Testis (tissue), 3 donors: ENCODE results near the gene BABAM2. TPM values are rescaled to one million over a fixed set of nuclear protein-coding genes. Genes with fewer than 3 reads are reported as not detected.

Experiments used
- DNase-seq: peaks from one replicate; pipeline ENCODE4 v3.0.0-alpha.2; 2019
- H3K27ac ChIP-seq, 2 donors: fragments of 200-600 bp; sonication (generic); one replicate each; pipeline ENCODE4 v1.5.1; 2019
- H3K27me3 ChIP-seq: fragments of 200-600 bp; sonication (generic); one replicate; pipeline ENCODE4 v1.5.1; 2019
- H3K36me3 ChIP-seq: fragments of 200-600 bp; sonication (generic); one replicate; pipeline ENCODE4 v1.5.1; 2017; ENCODE audit warnings: low read depth; ENCODE audit errors: missing control alignments
- H3K4me1 ChIP-seq: fragments of 200-600 bp; sonication (generic); one replicate; pipeline ENCODE4 v1.5.1; 2019
- H3K4me3 ChIP-seq, 2 donors: fragments of 200-600 bp; sonication (generic); one replicate each; pipeline ENCODE4 v1.5.1; 2017 to 2019
- H3K9me3 ChIP-seq: fragments of 200-600 bp; sonication (generic); one replicate; pipeline ENCODE4 v1.5.1; 2017
- CTCF ChIP-seq, 3 experiments: fragments of 450-650 bp in 2 of 3; fragments of 200-600 bp in 1 of 3; sonication (generic) in 1 of 3; IDR thresholded peaks; one replicate each; pipeline ENCODE4 v1.5.1; 2016 to 2019; ENCODE audit warnings: antibody characterized with exemption in 3 of 3, mild to moderate bottlenecking in 2 of 3, moderate library complexity in 1 of 3
- POLR2A ChIP-seq: fragments of 450-650 bp; IDR thresholded peaks from one replicate; pipeline ENCODE4 v1.6.1; 2017; ENCODE audit warnings: antibody characterized with exemption, mild to moderate bottlenecking, moderate library complexity
- WGBS, 2 donors: methylation state at CpG; one replicate each; pipeline ENCODE4 v1.1.5; 2018; 5-methylcytosine and 5-hydroxymethylcytosine counted together
- intact Hi-C: fragments of 100-400 bp; cut with DNase I; formaldehyde crosslinking; loops from one replicate; pipeline ENCODE4 v1.15.1; 2023; ENCODE audit warnings: low total_unique reads
- polyA plus RNA-seq: library from polyadenylated mRNA; stranded (reverse); fragments of 350-450 nt; fragmentation: Illumina TruSeq; extraction: RNeasy Lipid Tissue Mini Kit (QIAGEN cat#74804); gene quantifications from one replicate; pipeline ENCODE4 v1.2.3, GENCODE V29; 2014; ENCODE audit warnings: low read depth, low replicate concordance; ENCODE audit not compliant: insufficient read depth
- total RNA-seq, 2 donors: library from RNA; depleted of rRNA; stranded (reverse); fragments of >200 nt; gene quantifications; one replicate each; pipeline ENCODE4 v1.2.3, GENCODE V29; 2016

The BABAM2 gene
- total and polyA plus RNA-seq, 3 donors from 2014 or later, result 49.2 to 70.6 (median 59.1) TPM

GRCh38 chr2:28320371-28320770 lies 429.8 kb downstream of the BABAM2 start:
- H3K36me3 ChIP-seq, result no peaks in the 10 kb centered on the region
- peaks cover 24% of the 10 kb centered on the region for H3K4me1 ChIP-seq
- no peaks in the 10 kb centered on the region for H3K27me3 ChIP-seq
- WGBS, 2 donors, result 84 to 100% methylated on average over 5 to 7 of the region's 7 CpGs
- DNase-seq, result no peak
- intact Hi-C loops, result no loop called here
- no peak overlapping the region for H3K4me3 ChIP-seq
- no peak overlapping the region for H3K27ac ChIP-seq
- no peak for TF ChIP-seq POLR2A
- no peak for TF ChIP-seq CTCF (IDR thresholded peaks at IDR 0.05)
- H3K9me3 ChIP-seq, result no peaks in the 10 kb centered on the region

GRCh38 chr2:28321426-28321825 lies 430.9 kb downstream of the BABAM2 start:
- WGBS, 2 donors, result 72 to 74% methylated on average over 4 of the region's 4 CpGs
- intact Hi-C loops, result no loop called here
- DNase-seq, result no peak
- TF ChIP-seq CTCF (IDR thresholded peaks at IDR 0.05), result no peak
- no peak for TF ChIP-seq POLR2A
- Histone ChIP-seq H3K9me3 (no peaks in the 10 kb centered on the region), H3K4me1 (peaks cover 24% of the 10 kb centered on the region), H3K27me3 (no peaks in the 10 kb centered on the region), H3K4me3 (no peak overlapping the region), H3K27ac (no peak overlapping the region), H3K36me3 (no peaks in the 10 kb centered on the region)

- no peak for DNase-seq
- Histone ChIP-seq H3K36me3 (no peaks in the 10 kb centered on the region), H3K4me1 (peaks cover 21% of the 10 kb centered on the region), H3K27me3 (no peaks in the 10 kb centered on the region), H3K9me3 (no peaks in the 10 kb centered on the region), H3K27ac (no peak overlapping the region), H3K4me3 (no peak overlapping the region)
- 85 to 87% methylated on average over 3 to 5 of the region's 5 CpGs for WGBS, 2 donors
- no peak for TF ChIP-seq CTCF (IDR thresholded peaks at IDR 0.05)
- no peak for TF ChIP-seq POLR2A
- intact Hi-C loops, result no loop called here
Measured at GRCh38 chr2:28322051-28322450, 431.5 kb downstream of the BABAM2 start.

GRCh38 chr2:28322456-28322855 lies 431.9 kb downstream of the BABAM2 start:
- intact Hi-C loops, result no loop called here
- 92 to 97% methylated on average over 8 of the region's 8 CpGs for WGBS, 2 donors
- no peak for TF ChIP-seq CTCF (IDR thresholded peaks at IDR 0.05)
- no peak for TF ChIP-seq POLR2A
- Histone ChIP-seq H3K27me3 (no peaks in the 10 kb centered on the region), H3K27ac (no peak overlapping the region), H3K4me3 (no peak overlapping the region), H3K36me3 (no peaks in the 10 kb centered on the region), H3K9me3 (no peaks in the 10 kb centered on the region), H3K4me1 (peaks cover 21% of the 10 kb centered on the region)
- DNase-seq, result no peak

GRCh38 chr2:28322981-28323396 lies 432.5 kb downstream of the BABAM2 start:
- Histone ChIP-seq H3K4me3 (no peak overlapping the region), H3K4me1 (peaks cover 24% of the 10 kb centered on the region)
- 78 to 85% methylated on average over 5 to 6 of the region's 6 CpGs for WGBS, 2 donors

More at GRCh38 chr2:28322981-28323396, 432.5 kb downstream of the BABAM2 start:
- no peak for TF ChIP-seq POLR2A
- TF ChIP-seq CTCF (IDR thresholded peaks at IDR 0.05), result no peak
- Histone ChIP-seq H3K9me3 (no peaks in the 10 kb centered on the region), H3K27ac (no peak overlapping the region), H3K36me3 (no peaks in the 10 kb centered on the region), H3K27me3 (no peaks in the 10 kb centered on the region)
- intact Hi-C loops, result no loop called here
- no peak for DNase-seq
